Measurements from ENCODE around the gene E2F7.

The E2F7 gene

GRCh38 chr12:77049767-77050353 lies 15.5 kb downstream of the E2F7 start:
- no peaks in the 10 kb centered on the region for H3K27me3 Mint-ChIP-seq (ENCODE audit: low read depth, poor library complexity)
- peaks cover 56% of the 10 kb centered on the region for H3K36me3 Mint-ChIP-seq (ENCODE audit: low read depth)
- peak; percentile 75 for TF ChIP-seq CTCF (IDR thresholded peaks at IDR 0.05)
- no peak overlapping the region for H3K27ac Mint-ChIP-seq
- H3K4me1 Mint-ChIP-seq = no peaks in the 10 kb centered on the region
- H3K4me3 Mint-ChIP-seq = no peak overlapping the region
- DNase-seq = no peak
- H3K9me3 Mint-ChIP-seq = no peaks in the 10 kb centered on the region

GRCh38 chr12:77047341-77048109 lies 17.8 kb downstream of the E2F7 start:
- H3K27me3 Mint-ChIP-seq (ENCODE audit: low read depth, poor library complexity) = no peaks in the 10 kb centered on the region

GRCh38 chr12:77046468-77046867 lies 18.9 kb downstream of the E2F7 start:
- H3K4me3 Mint-ChIP-seq = no peak overlapping the region
- no peak overlapping the region for H3K27ac Mint-ChIP-seq
- DNase-seq = no peak
- no peak for TF ChIP-seq CTCF (IDR thresholded peaks at IDR 0.05)
- H3K36me3 Mint-ChIP-seq (ENCODE audit: low read depth) = peaks cover 63% of the 10 kb centered on the region
- H3K27me3 Mint-ChIP-seq (ENCODE audit: low read depth, poor library complexity) = no peaks in the 10 kb centered on the region
- H3K4me1 Mint-ChIP-seq = no peaks in the 10 kb centered on the region
- no peaks in the 10 kb centered on the region for H3K9me3 Mint-ChIP-seq

More at GRCh38 chr12:77047341-77048109, 17.8 kb downstream of the E2F7 start:
- H3K27ac Mint-ChIP-seq = no peak overlapping the region
- H3K9me3 Mint-ChIP-seq = no peaks in the 10 kb centered on the region
- H3K4me1 Mint-ChIP-seq = no peaks in the 10 kb centered on the region
- DNase-seq = no peak
- TF ChIP-seq CTCF (IDR thresholded peaks at IDR 0.05) = no peak
- peaks cover 54% of the 10 kb centered on the region for H3K36me3 Mint-ChIP-seq (ENCODE audit: low read depth)
- no peak overlapping the region for H3K4me3 Mint-ChIP-seq

- Mint-ChIP-seq H3K27ac (peak overlapping the region; percentile 26), H3K36me3 (ENCODE audit: low read depth) (peaks cover 76% of the 10 kb centered on the region)
These were observed 20.2 kb downstream of the E2F7 start for GRCh38 chr12:77045183-77045582.

GRCh38 chr12:77044721-77045120 lies 20.6 kb downstream of the E2F7 start:
- Mint-ChIP-seq H3K36me3 (ENCODE audit: low read depth) (peaks cover 79% of the 10 kb centered on the region), H3K9me3 (no peaks in the 10 kb centered on the region), H3K4me1 (no peaks in the 10 kb centered on the region), H3K4me3 (no peak overlapping the region), H3K27me3 (ENCODE audit: low read depth, poor library complexity) (no peaks in the 10 kb centered on the region), H3K27ac (no peak overlapping the region)
- DNase-seq = no peak
- no peak for TF ChIP-seq CTCF (IDR thresholded peaks at IDR 0.05)

More at GRCh38 chr12:77045183-77045582, 20.2 kb downstream of the E2F7 start:
- no peak for TF ChIP-seq CTCF (IDR thresholded peaks at IDR 0.05)
- no peaks in the 10 kb centered on the region for H3K4me1 Mint-ChIP-seq
- no peaks in the 10 kb centered on the region for H3K9me3 Mint-ChIP-seq
- no peak overlapping the region for H3K4me3 Mint-ChIP-seq
- no peak for DNase-seq
- no peaks in the 10 kb centered on the region for H3K27me3 Mint-ChIP-seq (ENCODE audit: low read depth, poor library complexity)

Measured in nephron progenitor cell (in vitro differentiated cells).